GM15510 (cell line): ENCODE data around the gene NKG7.

Experiments used
- POLR2A ChIP-seq: IDR thresholded peaks from 3 replicates; pipeline ENCODE4 v1.6.1; 2011; ENCODE audit warnings: borderline replicate concordance; ENCODE audit not compliant: insufficient read length; ENCODE audit errors: extremely low read depth

NKG7 gene, protein sequence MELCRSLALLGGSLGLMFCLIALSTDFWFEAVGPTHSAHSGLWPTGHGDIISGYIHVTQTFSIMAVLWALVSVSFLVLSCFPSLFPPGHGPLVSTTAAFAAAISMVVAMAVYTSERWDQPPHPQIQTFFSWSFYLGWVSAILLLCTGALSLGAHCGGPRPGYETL

DNA sequence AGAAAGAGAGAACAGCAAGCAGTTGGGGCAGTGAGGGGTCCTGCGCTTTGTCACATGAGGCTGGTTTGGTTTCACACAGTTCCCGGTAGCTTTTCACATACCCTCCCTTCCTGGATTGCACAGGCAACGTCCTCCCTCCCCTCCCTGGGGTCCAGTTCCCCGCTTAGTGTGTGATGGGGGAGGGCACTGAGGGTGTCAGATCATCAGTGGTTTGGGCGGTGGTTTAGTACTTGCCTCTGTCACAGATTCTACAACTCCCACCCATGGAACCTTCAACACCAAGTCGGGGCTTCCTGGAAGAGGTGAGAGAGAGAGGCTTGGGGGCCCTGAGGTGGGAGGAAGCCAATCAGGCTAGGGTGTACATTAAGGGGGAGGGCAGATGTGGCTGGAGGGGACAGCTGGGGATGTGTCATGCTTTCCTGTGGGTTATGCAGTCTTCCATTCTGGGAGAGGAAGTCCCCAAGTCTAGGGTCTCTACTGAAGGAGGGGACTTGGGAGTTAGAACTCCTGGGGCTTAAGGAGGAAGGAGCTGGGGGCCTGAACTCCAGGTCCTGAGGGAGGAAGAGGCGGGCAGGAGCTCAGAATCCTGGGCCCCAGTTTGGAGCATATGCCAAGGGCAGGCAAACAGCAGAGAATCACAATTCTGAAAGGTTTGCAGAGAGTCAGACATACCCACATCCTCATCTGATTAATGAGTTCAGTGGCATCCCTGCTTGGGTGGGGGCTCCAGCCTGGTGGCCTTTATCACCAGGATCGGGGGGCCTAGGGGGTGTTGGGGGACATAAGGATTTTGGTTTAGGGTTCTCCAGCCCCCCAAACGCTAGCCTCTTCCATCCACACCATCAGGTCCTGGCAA is at the start of gene NKG7:
TSS of gene NKG7 (minus strand) at position 6 of the 856 bp plus-strand sequence. CDS start 119 bp downstream, outside the sequence.
- no peak for TF ChIP-seq POLR2A

DNA sequence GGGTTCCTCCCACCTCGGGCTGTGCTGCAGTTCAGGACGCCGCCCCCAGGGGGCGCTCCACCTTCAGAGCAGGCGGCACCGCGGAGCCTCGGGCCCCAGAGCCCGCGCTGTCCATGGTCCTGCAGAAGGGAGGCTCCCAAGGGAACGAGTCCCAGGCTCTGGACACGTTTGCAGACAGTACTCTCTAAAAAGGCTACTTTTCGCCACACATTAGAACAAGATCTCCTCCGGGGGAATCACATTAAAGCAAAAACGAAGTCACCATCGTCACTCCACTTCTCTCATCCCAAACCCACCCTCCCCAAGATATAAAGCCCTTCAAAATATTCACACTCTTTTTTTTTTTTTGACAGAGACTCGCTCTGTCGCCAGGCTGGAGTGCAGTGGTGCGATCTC is 49.6 kb upstream of the NKG7 start:
- TF ChIP-seq POLR2A: no peak

DNA sequence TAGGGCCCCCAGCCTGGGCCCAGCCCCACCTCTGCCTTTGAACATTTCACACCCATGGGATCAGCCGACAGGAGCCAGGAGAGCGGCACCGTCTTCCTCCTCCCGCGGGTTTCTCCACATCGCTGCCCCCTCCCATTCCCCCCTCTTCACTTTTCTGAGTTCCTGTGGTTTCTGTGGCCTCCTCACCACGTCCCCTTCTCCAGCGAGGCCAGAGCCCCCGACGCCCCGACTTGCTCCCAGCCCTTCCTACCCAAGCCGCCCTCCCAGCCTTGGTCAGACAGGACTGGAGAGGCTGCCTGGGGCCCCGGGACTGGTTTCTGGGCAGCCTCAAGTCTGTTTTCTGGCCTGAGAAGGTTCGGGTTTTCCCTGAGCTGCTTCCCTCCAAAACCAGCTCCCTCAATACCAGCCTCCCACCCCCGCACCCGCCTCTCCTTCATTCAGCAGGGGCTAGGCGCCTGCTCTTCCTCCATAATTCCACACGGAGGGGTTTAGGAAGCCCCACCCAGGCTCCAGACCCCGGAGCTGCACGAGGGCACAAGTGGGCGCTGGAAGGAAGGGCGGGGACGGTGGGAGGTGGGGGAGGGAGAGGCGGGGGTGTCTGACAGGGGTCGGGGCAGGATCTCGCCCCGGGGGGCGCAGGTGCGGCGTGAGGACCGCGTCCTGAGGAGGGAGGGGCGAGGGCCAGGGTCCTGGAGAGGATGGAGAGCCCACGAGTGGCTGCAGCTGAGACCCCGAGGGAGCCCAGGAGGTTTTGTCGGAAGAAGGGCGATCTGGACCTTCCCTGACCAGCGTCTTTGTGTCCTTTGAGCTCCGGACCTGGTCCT is 49.0 kb upstream of the NKG7 start:
- TF ChIP-seq POLR2A: no peak

DNA sequence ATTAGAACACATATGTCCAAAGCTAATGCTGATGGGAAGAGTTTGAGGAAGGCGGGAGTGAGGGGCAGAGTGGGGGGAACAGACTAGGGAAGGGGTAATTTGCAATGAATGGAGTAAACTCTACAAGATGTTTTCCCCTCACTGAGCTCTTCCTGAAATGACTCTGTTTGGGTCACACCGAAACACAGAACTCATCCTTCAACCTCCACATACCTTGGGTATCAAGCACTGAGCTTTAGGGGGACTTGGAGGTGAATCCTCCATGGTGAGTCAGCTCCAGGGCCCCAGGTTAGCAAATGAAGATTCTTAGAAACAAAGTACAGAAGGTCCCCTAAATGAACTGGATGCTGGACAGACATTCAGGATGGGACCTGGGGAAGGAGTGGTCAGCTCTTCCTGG is 46.3 kb upstream of the NKG7 start:
- TF ChIP-seq POLR2A: no peak

DNA sequence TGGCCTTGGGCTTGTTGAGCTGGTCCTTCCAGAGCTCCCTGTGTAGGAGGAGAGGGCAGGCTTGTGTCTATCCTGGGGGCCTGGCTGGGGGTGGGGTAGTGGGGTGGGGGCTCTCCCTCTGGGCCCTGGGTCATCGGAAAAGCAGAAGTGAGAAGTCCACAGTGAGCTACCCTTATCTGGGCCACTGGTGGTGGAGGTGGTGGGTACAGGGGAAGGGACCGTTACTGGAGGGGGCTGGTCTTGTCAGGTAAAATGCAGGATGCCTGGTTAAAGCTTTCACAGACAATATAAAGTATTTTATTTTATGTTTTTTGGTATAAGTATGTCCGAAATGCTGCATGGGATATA is 45.3 kb upstream of the NKG7 start:
- TF ChIP-seq POLR2A: no peak

DNA sequence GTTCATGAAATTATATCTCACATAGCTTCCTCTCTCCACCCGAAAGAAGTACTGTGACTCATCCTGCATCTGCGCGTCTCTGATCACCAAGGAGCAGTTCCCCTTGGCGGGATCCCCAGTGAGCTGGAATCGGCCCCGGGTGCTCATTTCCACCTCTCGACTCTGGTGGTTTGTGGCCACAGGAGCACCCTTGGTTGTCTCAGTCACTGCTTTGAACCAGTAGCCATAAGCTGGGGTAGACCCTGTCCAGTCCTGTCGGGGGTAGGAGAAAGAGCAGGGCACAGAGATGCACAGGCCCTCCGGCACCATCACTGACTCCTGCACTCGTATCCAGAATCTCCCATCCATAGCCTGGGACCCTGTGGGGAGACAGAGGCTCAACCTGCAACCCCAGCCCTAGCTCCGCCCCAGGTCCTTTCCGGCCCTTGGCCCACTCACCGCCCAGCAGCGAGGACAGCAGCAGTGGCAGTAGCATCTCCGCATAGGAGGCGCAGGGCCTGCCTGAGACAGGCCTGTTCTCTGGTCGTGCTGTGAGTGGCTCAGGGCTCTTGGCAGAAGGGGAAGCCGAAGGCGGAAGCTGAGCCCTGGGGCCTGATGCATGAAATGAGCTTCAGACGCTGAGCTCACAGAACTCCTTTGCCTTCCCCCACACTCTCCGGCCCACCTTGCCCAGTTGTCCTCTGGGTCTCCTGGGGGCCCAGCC is 44.8 kb upstream of the NKG7 start, which contains the start of gene SIGLEC10:
TSS of gene SIGLEC10 (minus strand) at position 536 of the 703 bp plus-strand sequence. CDS start at position 475, 61 bp downstream.
- TF ChIP-seq POLR2A: peak; percentile 42

DNA sequence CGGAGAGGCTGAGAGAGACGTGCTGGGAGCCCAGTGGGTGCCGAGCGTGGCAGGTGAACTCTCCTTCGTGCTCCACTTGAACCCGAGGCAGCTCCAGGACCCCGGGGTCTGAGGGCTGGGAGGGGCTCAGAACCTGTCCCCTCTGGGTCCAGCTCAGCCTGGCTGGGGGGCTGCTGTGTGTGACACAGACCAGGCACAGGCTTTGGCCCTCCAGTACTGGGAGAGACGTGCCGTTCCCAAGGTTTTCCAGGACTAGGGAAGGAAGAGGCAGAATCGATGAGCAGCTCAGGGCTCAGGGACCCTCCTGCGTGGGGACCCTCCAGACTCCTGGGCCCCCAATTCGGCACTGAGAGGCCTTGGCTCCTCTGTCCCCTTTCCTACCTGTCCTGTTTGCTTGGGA is 42.7 kb upstream of the NKG7 start:
- TF ChIP-seq POLR2A: no peak

DNA sequence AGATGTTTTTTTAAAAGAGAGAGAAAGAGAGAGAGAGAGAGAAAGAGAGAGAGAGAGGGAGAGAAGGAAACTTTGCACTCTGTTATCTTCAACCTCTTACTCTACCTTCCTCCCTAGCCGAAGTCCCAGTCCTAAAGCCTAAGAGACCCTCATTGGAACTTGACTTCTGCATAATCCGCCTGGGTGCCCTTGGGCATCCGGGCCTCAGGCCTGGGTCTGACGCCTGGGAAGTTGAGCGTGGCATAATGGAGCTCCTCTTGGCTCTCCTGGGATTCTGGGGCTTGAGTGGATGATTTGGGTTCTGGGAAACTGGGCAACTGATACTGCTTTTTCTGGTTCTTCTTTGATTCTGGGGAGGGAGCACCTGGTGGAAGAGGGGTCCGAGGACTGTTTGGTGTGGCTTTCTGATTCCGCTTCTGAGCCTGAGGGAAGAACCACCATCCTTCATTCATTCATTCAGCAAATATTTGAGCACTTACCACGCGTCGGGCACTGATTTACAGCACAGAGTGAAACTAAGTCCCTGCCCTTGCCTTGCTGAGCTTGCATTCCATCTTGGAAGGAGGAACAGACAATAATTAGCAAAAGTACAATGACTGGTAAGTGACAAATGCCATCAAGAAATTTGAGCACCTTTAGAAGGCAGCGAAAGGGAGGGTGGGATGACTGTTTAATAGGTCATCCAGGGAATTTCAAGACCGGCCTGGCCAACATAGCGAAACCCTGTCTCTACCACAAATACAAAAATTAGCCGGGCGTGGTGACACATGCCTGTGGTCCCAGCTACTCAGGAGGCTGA is 38.7 kb upstream of the NKG7 start:
- no peak for TF ChIP-seq POLR2A

DNA sequence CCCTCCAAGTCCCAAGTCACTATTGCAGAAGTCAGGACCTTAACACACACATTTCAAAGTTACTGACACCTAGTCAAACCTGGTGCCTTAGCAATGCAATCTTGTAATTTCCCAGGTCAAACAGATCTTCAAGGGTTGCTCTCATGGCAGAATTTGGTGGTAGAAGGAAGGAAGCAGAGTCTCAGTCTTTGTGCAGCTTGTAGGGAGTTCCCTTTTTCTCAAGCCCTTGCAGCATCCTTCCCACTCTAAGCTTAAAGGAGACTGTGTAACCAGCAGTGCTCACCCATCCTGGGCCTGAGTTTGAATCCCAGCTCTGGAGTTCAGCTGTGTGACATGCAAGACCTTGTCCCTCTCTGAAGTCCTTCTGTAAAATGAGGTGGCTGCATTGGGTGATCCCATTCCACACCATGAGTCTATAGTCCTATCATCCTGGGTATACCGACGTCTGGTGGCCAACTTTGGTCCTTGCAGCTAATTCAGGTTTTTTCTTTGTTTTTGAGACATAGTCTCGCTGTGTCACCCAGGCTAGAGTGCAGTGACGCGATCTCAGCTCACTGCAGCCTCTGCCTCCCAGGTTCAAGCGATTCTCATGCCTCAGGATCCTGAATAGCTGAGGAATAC is 35.2 kb upstream of the NKG7 start:
- no peak for TF ChIP-seq POLR2A

DNA sequence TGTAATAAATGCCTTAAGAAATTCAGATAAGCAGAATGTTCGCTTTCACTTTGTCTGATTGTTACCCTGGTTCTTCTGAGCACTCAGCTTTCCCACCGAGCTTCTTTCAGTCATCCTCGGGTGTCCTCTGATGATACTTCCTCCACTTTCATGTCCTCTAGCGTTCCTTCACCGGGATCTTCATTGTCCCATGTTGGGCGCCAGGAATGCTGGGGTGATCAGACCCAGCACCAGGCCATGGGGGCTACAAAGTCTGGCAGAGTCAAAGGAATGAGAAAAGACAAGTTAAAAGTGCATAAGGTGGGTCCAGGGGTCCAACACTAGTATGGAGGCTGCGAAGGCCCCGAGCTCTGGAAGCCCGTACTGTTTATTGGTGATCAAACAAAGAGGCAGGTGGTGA is 29.7 kb upstream of the NKG7 start:
- TF ChIP-seq POLR2A: no peak

DNA sequence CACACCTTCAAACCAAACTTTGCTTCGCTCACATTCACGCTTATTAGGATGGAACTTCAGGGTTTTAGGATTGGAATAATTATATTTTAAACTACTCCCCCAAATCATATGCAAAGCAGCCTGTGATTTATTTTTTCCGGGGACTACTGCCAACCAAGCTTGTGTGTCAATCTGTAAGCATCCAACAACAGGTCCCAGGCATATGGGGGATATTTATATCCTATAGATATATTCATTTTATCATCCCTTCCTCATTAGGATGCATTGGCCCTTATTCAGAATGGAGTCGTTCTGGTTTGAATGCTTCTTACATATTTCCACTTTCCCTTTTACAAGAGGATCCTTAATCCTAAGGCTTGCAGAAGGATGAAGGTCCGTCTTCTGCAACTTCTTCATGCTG is 26.8 kb upstream of the NKG7 start:
- TF ChIP-seq POLR2A: no peak

DNA sequence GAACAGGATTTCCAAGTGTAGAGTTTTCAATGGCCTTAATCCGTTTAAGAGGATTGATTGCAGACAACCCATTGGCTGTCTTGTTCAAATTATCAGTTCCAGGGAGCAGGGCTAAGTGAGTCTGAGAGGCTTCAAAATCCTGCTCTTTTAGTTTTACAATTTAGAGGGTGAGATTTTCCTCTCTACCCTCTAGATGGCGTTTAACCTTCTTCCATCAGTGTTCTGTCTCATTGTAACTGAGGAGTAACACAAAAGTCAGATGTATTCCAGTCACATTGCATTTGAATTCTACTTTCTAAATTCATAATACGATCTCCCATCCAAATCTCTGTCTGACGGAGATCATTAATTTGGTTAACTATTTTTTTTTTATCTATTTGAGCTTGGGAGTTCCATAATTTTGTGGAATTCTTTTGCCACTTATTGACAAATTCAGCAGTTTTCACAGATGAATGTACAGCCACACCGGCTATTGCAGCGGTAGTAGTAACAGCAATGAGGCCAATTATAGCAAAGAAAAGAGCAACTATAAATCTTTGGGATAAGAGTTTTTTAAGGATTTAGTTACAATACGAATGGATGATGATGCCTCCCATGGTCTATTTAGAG is 25.7 kb upstream of the NKG7 start:
- TF ChIP-seq POLR2A: no peak

DNA sequence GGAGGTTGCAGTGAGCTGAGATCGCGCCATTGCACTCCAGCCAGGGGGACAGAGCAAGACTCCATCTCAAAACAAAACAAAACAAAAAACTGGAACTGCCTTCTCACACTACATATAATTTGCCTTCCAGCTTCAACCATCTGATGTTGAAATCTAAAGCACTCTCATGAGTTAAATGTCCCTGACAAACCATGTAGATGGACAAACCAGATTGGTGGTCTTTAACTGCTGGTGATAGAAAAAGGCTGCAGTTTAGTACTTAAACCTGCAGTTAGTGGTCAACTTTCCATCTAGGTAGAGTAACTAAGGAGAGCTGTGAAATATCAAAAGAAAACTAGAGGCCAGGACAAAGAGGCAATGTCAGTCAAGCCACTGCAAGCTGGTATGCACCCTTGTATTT is 23.7 kb upstream of the NKG7 start:
- TF ChIP-seq POLR2A: no peak
